SK-N-SH (cell line): ENCODE measurements around the gene HSPG2.

Experiments
- CTCF ChIP-seq: fragments of 200-600 bp; sonication (generic); IDR thresholded peaks from 2 replicates; pipeline ENCODE4 v1.6.1; 2017; ENCODE audit warnings: antibody characterized with exemption, mild to moderate bottlenecking, moderate library complexity
- NRF1 ChIP-seq: IDR thresholded peaks from 2 replicates; pipeline ENCODE4 v1.6.1; 2012; ENCODE audit warnings: low read depth, mild to moderate bottlenecking, low read length
- RCOR1 ChIP-seq: fragments of 150-350 bp; IDR thresholded peaks from 2 replicates; pipeline ENCODE4 v1.6.1; 2017; ENCODE audit warnings: antibody characterized with exemption, low read length
- RFX5 ChIP-seq: IDR thresholded peaks from 2 replicates; pipeline ENCODE4 v1.6.1; 2012; ENCODE audit warnings: mild to moderate bottlenecking, improper control_type of control experiment, low read length
- TCF12 ChIP-seq: IDR thresholded peaks from 2 replicates; pipeline ENCODE4 v1.4.0; 2012

GRCh38 chr1:21873174-21873573, 63.9 kb downstream of the HSPG2 start:
- TF ChIP-seq CTCF (no peak), TCF12 (no peak), NRF1 (no peak), RCOR1 (no peak), RFX5 (no peak)
